ENCODE data around the gene ARMC9. TPM values are rescaled to one million over a fixed set of nuclear protein-coding genes. Genes with fewer than 3 reads are reported as not detected.

ARMC9 gene
- total and polyA plus RNA-seq, 7 donors: 2.4 to 95.3 (median 24.3) TPM

DNA sequence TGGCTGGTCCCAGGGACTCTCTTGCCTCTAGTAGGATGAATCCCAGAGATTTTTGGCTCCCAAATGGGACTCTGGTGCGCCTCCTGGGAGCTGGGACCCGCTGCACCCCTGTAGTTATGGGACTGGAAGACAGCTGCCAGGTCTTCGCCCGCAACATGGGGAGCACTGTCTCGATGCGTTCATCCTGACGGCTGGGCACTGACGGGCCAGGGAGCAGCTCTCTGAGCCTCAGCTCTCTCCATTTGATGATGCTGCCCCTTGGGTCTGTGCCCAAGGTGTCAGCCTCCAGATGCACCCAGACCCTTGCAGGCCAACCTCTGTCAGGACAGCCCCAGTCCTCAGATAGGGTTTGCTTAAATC lies 9.3 kb upstream of the ARMC9 start:
- intact Hi-C loops (cut with DNase I): no loop called here
- H3K9me3 ChIP-seq: no peaks in the 10 kb centered on the region
- H3K36me3 ChIP-seq: no peaks in the 10 kb centered on the region
- no peak for TF ChIP-seq POLR2AphosphoS5 (IDR thresholded peaks at IDR 0.05)
- TF ChIP-seq EP300 (IDR thresholded peaks at IDR 0.05): no peak
- TF ChIP-seq, protein P1, sequence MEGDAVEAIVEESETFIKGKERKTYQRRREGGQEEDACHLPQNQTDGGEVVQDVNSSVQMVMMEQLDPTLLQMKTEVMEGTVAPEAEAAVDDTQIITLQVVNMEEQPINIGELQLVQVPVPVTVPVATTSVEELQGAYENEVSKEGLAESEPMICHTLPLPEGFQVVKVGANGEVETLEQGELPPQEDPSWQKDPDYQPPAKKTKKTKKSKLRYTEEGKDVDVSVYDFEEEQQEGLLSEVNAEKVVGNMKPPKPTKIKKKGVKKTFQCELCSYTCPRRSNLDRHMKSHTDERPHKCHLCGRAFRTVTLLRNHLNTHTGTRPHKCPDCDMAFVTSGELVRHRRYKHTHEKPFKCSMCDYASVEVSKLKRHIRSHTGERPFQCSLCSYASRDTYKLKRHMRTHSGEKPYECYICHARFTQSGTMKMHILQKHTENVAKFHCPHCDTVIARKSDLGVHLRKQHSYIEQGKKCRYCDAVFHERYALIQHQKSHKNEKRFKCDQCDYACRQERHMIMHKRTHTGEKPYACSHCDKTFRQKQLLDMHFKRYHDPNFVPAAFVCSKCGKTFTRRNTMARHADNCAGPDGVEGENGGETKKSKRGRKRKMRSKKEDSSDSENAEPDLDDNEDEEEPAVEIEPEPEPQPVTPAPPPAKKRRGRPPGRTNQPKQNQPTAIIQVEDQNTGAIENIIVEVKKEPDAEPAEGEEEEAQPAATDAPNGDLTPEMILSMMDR (IDR thresholded peaks at IDR 0.05): no peak
- no peak for TF ChIP-seq POLR2A (IDR thresholded peaks at IDR 0.05)
- no peak overlapping the region for H3K4me3 ChIP-seq
- H3K27me3 ChIP-seq: no peaks in the 10 kb centered on the region
- DNase-seq: peak; percentile 66
- peaks cover 0 to 54% (median 52%) of the 10 kb centered on the region in 4 donors for H3K4me1 ChIP-seq
- WGBS, 2 donors: 95% methylated on average over 8 of the region's 8 CpGs
- H3K27ac ChIP-seq: peak overlapping the region; percentile 86 to 97 (median 90)

DNA sequence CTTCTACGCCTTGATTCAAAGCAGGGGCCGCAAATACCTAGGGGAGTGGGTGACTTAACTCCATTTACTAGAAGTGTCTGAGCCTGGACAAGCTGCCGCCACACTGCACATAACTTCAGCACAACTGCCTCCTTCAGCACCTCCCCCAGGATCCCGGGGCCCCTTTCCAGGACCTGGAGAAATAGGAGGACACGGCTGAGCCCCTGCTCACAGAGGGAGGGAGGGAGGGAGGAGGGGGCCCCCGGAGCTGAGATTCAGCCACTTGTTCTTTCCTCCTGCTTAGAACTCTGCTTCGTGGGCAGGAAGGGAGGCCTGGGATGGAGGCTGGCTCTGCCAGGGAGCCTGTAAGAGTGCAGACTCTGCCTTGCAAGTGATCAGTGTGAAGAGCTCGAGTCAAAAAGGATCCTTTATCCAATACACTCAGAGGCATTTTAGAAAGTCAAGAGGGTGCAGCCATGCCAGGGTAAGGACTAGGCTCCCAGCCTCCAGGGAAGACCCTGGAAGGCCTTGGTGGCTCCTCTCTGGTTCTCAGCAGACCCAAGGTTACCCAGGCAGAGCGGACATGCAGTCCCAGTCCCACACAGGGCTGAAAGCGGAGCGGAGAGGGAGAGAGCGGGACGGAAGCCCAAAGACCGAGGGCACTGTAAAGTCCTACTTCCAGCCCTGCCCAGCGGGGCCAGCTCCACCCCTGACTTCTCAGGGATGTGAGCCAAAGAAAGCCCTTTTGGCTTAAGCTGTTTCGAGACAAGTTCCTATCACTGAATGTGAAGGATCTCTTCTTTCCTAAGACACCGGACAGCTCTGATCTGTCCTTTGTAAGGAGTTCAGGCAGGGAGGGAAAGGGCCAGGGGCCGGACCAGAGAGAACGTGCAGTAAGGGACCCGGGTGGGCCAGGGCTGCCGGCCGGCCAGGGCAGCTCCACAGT lies 8.6 kb upstream of the ARMC9 start:
- Histone ChIP-seq H3K27me3 (no peaks in the 10 kb centered on the region), H3K4me3 (peak overlapping the region; percentile 5 to 38 (median 32)), H3K9me3 (no peaks in the 10 kb centered on the region), H3K36me3 (no peaks in the 10 kb centered on the region), H3K27ac (peak overlapping the region; percentile 86 to 97 (median 90)), H3K4me1 (peaks cover 0 to 53% (median 51%) of the 10 kb centered on the region in 4 donors)
- TF ChIP-seq, protein P1 (IDR thresholded peaks at IDR 0.05): no peak
- peak in 2 of 4 donors; percentile 18 to 21 for TF ChIP-seq POLR2AphosphoS5 (IDR thresholded peaks at IDR 0.05)
- intact Hi-C loops (cut with DNase I): no loop called here
- DNase-seq: peak; percentile 79
- WGBS, 2 donors: 46 to 78% methylated on average over 22 of the region's 22 CpGs

DNA sequence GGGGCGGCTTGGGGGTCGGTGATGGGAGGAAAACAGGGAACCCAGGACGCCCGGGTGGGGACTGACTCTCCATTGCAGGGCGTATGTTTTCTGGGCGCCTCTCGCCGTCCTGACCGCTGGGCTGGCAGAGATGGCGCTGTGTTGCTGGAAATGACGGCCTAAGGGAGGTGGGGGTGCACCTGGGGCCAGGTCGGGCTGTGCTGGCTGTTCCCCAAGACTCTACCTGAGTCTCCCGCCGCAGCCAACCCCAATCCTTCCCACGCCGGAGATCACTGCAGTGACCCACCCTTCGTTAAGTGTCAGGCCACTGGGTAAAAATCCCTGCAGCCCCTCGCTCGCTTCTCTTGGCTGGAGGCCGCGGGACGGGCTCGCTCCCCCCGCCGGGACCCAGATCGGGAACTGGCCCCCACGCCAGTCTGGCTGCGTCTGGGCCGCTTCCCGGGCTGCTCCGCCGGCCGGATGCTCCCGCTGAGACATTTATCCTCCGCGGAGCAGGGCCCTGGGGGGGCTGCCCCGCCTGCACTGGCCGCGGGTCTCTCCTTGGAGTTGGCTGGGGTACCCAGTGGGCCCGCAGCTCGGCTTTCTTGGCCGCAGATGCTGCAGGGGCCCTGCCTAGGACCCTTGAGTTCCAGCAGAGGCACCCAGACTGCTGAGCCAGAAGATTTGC lies 7.8 kb upstream of the ARMC9 start:
- WGBS, 2 donors: 7 to 27% methylated on average over 42 of the region's 42 CpGs
- Histone ChIP-seq H3K4me1 (peaks cover 0 to 44% (median 43%) of the 10 kb centered on the region in 4 donors), H3K9me3 (no peaks in the 10 kb centered on the region), H3K27ac (peak overlapping the region; percentile 86 to 97 (median 90)), H3K27me3 (no peaks in the 10 kb centered on the region), H3K36me3 (no peaks in the 10 kb centered on the region), H3K4me3 (peak overlapping the region; percentile 5 to 38 (median 32))
- DNase-seq: peak; percentile 88
- intact Hi-C loops (cut with DNase I): no loop called here
- TF ChIP-seq EP300 (IDR thresholded peaks at IDR 0.05): peak in 3 of 4 donors; percentile 13 to 35 (median 31)
- TF ChIP-seq POLR2AphosphoS5 (IDR thresholded peaks at IDR 0.05): peak; percentile 36 to 70 (median 60)
- TF ChIP-seq POLR2A (IDR thresholded peaks at IDR 0.05): no peak
- TF ChIP-seq, protein P1 (IDR thresholded peaks at IDR 0.05): no peak

DNA sequence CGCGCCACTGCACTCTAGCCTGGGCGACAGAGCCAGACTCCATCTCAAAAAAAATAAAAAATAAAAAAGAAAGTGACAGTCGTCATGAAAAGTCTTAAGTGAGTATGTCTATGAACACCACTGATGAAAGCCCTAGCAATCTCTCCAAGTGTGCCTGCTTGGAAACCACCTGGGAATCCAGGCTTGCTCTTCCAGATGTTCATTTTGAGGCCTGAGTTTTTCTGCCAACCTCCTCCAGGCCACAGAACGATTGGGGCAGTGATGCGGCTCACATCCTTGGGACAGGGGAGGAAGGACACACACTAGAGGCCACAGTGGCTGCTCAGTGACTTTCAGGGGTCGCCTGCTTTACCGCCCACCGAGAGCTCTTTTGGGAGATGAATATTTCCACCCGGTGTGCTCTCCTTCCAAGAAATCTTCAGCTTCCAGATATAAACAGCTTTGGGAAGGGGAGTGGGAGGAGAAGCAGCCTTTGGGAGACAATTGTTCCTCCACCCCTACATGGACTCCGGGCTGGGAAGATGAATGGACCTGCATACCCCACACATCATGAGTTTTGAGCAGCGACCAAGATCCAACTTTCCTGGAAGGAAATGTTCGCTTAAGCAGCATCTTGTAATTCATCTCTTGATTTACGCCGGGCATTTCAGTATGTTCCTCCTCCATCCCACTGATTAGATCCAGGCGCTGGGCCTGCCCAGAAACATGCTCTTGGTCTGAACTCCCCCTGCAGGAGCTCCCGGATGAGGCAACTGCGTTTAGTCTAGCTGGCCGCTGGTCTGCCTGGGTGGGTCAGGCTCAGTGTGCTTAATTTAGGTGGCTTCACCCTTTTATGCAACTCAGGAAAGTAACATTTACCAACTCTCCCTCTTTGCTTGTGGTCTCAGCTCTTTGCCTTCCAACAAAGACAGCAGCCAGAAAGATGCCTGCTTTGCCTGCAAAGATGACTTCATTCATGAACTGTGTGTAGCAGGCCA lies 6.2 kb upstream of the ARMC9 start:
- Histone ChIP-seq H3K9me3 (no peaks in the 10 kb centered on the region), H3K27ac (peak overlapping the region; percentile 86 to 97 (median 90)), H3K27me3 (no peaks in the 10 kb centered on the region), H3K4me3 (no peak overlapping the region), H3K4me1 (peaks cover 0 to 40% (median 37%) of the 10 kb centered on the region in 4 donors), H3K36me3 (no peaks in the 10 kb centered on the region)
- TF ChIP-seq EP300 (IDR thresholded peaks at IDR 0.05) (peak; percentile 52 to 93 (median 69)), POLR2AphosphoS5 (IDR thresholded peaks at IDR 0.05) (peak; percentile 88 to 95 (median 94)), POLR2A (IDR thresholded peaks at IDR 0.05) (no peak)
- TF ChIP-seq, protein P1 (IDR thresholded peaks at IDR 0.05): peak; percentile 53 to 76 (median 66)
- intact Hi-C loops (cut with DNase I): loop anchor here (2.0 kb wide), 1 partner anchor 79 kb away; no protein-coding TSS in a partner anchor
- peak; percentile 97 for DNase-seq
- 70 to 73% methylated on average over 19 of the region's 19 CpGs for WGBS, 2 donors
